ENCODE results near the gene CHIA.
"Not testable (repeated sequence)": the region's sequence is repeated elsewhere in the genome, so short reads cannot be mapped to it uniquely, and the experiment has no call there.

Gene CHIA

GRCh38 chr1:111302374-111302773 lies 11.7 kb downstream of the CHIA start:
- no peak overlapping the region for H3K4me3 ChIP-seq (ENCODE audit: low read depth, low read length)
- TF ChIP-seq CTCF (conservative IDR thresholded peaks at IDR 0.05; ENCODE audit: low read depth, low read length) = no peak
- DNase-seq (ENCODE audit: low read depth) = no peak

- no peak for TF ChIP-seq CTCF (conservative IDR thresholded peaks at IDR 0.05; ENCODE audit: low read depth, low read length)
Observed at GRCh38 chr1:111309690-111310089, 19.0 kb downstream of the CHIA start.

GRCh38 chr1:111318523-111318922 lies 27.9 kb downstream of the CHIA start:
- TF ChIP-seq CTCF (conservative IDR thresholded peaks at IDR 0.05; ENCODE audit: low read depth, low read length) = no peak
- DNase-seq (ENCODE audit: low read depth) = no peak
- H3K4me3 ChIP-seq (ENCODE audit: low read depth, low read length) = no peak overlapping the region

More at GRCh38 chr1:111309690-111310089, 19.0 kb downstream of the CHIA start:
- no peak overlapping the region for H3K4me3 ChIP-seq (ENCODE audit: low read depth, low read length)
- DNase-seq (ENCODE audit: low read depth) = no peak

- no peak for TF ChIP-seq CTCF (conservative IDR thresholded peaks at IDR 0.05; ENCODE audit: low read depth, low read length)
- no peak for DNase-seq (ENCODE audit: low read depth)
Observed at GRCh38 chr1:111320066-111320879, 29.6 kb downstream of the CHIA start.

GRCh38 chr1:111323231-111323630 lies 32.6 kb downstream of the CHIA start:
- no peak for TF ChIP-seq CTCF (conservative IDR thresholded peaks at IDR 0.05; ENCODE audit: low read depth, low read length)
- no peak overlapping the region for H3K4me3 ChIP-seq (ENCODE audit: low read depth, low read length)
- DNase-seq (ENCODE audit: low read depth) = no peak

More at GRCh38 chr1:111320066-111320879, 29.6 kb downstream of the CHIA start:
- H3K4me3 ChIP-seq (ENCODE audit: low read depth, low read length) = no peak overlapping the region

- no peak for TF ChIP-seq CTCF (conservative IDR thresholded peaks at IDR 0.05; ENCODE audit: low read depth, low read length)
- DNase-seq (ENCODE audit: low read depth) = no peak
Observed at GRCh38 chr1:111332190-111332589, 41.5 kb downstream of the CHIA start.

GRCh38 chr1:111334169-111334568 lies 43.5 kb downstream of the CHIA start:
- no peak overlapping the region for H3K4me3 ChIP-seq (ENCODE audit: low read depth, low read length)
- DNase-seq (ENCODE audit: low read depth) = peak; percentile 67
- TF ChIP-seq CTCF (conservative IDR thresholded peaks at IDR 0.05; ENCODE audit: low read depth, low read length) = peak; percentile 81

More at GRCh38 chr1:111332190-111332589, 41.5 kb downstream of the CHIA start:
- no peak overlapping the region for H3K4me3 ChIP-seq (ENCODE audit: low read depth, low read length)

GRCh38 chr1:111335214-111335877 lies 44.7 kb downstream of the CHIA start:
- DNase-seq (ENCODE audit: low read depth); H3K4me3 ChIP-seq (ENCODE audit: low read depth, low read length): not testable (repeated sequence)

- not testable (repeated sequence) for DNase-seq (ENCODE audit: low read depth)
Observed at GRCh38 chr1:111338849-111339248, 48.2 kb downstream of the CHIA start.

More at GRCh38 chr1:111338849-111339248, 48.2 kb downstream of the CHIA start:
- not testable (repeated sequence) for H3K4me3 ChIP-seq (ENCODE audit: low read depth, low read length)

Measured in choroid plexus epithelial cell (primary cell).